ENCODE data around the gene GSTM5. TPM values are rescaled to one million over a fixed set of nuclear protein-coding genes. Genes with fewer than 3 reads are reported as not detected.

GSTM5 gene
- total and polyA plus RNA-seq, 2 donors (not counting 3 experiments of a cell fraction or from before 2014, with no cell fraction given) = 0.25 to 1.6 TPM

DNA sequence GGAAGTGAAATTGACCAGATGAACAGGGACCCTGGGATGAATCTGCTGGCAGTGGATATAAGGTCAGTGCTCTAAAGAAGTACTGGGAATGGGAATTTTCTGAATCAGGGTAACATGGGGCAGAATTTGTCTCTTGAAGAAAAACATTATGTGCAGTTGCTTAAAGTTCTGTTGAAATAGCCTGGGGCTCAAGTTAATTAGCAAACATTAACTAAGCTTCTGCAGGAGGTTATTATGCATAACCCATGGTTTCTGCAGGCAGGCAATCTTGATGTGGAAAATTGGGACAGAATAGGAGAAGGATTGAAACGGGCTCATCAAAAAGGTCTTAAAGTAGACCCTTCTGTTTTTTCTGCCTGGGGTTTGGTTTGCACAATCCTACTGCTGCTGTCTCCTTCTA lies 14.0 kb downstream of the GSTM5 start:
- H3K9ac ChIP-seq (replicated peaks; ENCODE audit: extremely low read depth, insufficient read depth, low read length) = no peak overlapping the region
- no peaks in the 10 kb centered on the region for H4K20me1 ChIP-seq (replicated peaks; ENCODE audit: control insufficient read depth, extremely low read depth, insufficient read depth, low read length)
- no peak overlapping the region for H3K4me3 ChIP-seq (replicated peaks in 1 of 3; ENCODE audit: insufficient read depth in 1 of 3, low read depth in 1 of 3, low read length in 3 of 3)
- H2AFZ ChIP-seq (ENCODE audit: low read depth, low read length) = no peak overlapping the region
- H3K27me3 ChIP-seq (ENCODE audit: control insufficient read depth in 2 of 2, insufficient read depth in 2 of 2, low read length in 2 of 2) = peaks cover 9 to 16% of the 10 kb centered on the region in 2 experiments
- ChIA-PET CTCF (no interaction called here), POLR2A (no interaction called here)
- no peak overlapping the region for H3K4me2 ChIP-seq (ENCODE audit: insufficient read depth, low read length)
- H3K36me3 ChIP-seq (ENCODE audit: control insufficient read depth in 2 of 2, extremely low read depth in 1 of 2, insufficient read depth in 2 of 2, low read length in 2 of 2) = no peaks in the 10 kb centered on the region
- no peaks in the 10 kb centered on the region for H3K4me1 ChIP-seq (ENCODE audit: control insufficient read depth, extremely low read depth, insufficient read depth, low read length)
- TF ChIP-seq EZH2 (IDR thresholded peaks at IDR 0.05; ENCODE audit: borderline replicate concordance, low read depth, low read length, severe bottlenecking) (no peak), GATA2 (IDR thresholded peaks at IDR 0.05; ENCODE audit: insufficient read depth, insufficient read length, low read depth, low read length) (no peak), JUN (IDR thresholded peaks at IDR 0.05; ENCODE audit: borderline replicate concordance, insufficient read depth, insufficient read length, low read depth) (no peak), POLR2AphosphoS5 (IDR thresholded peaks at IDR 0.05; ENCODE audit: insufficient read depth, low read depth, low read length) (no peak), MYC (IDR thresholded peaks at IDR 0.05; ENCODE audit: low read depth, low read length) (no peak), FOS (IDR thresholded peaks at IDR 0.05; ENCODE audit: borderline replicate concordance, insufficient read depth, low read length) (no peak), CTCF (IDR thresholded peaks at IDR 0.05; ENCODE audit: extremely low read depth in 1 of 2, insufficient read depth in 1 of 2, low read depth in 1 of 2, low read length in 2 of 2) (no peak), POLR2A (IDR thresholded peaks at IDR 0.05; ENCODE audit: low read depth, low read length) (no peak)
- TF ChIP-seq, protein P1, sequence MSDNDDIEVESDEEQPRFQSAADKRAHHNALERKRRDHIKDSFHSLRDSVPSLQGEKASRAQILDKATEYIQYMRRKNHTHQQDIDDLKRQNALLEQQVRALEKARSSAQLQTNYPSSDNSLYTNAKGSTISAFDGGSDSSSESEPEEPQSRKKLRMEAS (IDR thresholded peaks at IDR 0.05; ENCODE audit: insufficient read depth, insufficient read length) = no peak
- FAIRE-seq (no peak), DNase-seq (ENCODE audit: low read depth, low spot score) (no peak)
- no peaks in the 10 kb centered on the region for H3K79me2 ChIP-seq (ENCODE audit: control insufficient read depth, insufficient read depth, low read length)
- dilution Hi-C loops (cut with MboI; ENCODE audit: extremely low pct_ligation_motif_present, low sequenced_read_pairs) = no loop called here
- no peaks in the 10 kb centered on the region for H3K9me1 ChIP-seq (replicated peaks; ENCODE audit: control insufficient read depth, extremely low read depth, insufficient read depth, low read length)
- no peak overlapping the region for H3K27ac ChIP-seq (ENCODE audit: insufficient read depth, low read depth, low read length)
- no peaks in the 10 kb centered on the region for H3K9me3 ChIP-seq (replicated peaks; ENCODE audit: control insufficient read depth, insufficient read depth, low read length)
- intact Hi-C loops (cut with micrococcal nuclease) = no loop called here
- BruUV-seq (replicated peaks) = no TSS peak
